Measurements from ENCODE around the gene FOXM1.

The FOXM1 gene

DNA sequence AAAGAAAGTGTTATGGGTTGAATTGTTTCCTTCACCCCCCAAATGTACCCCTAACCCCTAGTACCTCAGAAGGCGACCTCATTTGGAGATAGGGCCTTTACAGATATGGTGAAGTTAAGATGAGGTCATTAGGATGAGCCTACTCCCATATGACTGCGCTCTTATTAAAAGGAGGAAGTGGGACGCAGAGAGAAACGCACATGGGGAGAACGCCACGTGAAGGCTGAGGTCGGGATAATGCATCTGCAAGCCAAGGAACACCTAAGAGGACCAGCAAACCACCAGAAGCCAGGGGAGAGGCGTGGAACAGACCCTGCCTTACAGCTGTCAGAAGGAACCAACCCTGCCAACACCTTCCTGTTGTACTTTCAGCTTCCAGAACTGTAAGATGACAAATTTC, 40.4 kb downstream of the FOXM1 start:
- no peak for DNase-seq (ENCODE audit: low spot score)

DNA sequence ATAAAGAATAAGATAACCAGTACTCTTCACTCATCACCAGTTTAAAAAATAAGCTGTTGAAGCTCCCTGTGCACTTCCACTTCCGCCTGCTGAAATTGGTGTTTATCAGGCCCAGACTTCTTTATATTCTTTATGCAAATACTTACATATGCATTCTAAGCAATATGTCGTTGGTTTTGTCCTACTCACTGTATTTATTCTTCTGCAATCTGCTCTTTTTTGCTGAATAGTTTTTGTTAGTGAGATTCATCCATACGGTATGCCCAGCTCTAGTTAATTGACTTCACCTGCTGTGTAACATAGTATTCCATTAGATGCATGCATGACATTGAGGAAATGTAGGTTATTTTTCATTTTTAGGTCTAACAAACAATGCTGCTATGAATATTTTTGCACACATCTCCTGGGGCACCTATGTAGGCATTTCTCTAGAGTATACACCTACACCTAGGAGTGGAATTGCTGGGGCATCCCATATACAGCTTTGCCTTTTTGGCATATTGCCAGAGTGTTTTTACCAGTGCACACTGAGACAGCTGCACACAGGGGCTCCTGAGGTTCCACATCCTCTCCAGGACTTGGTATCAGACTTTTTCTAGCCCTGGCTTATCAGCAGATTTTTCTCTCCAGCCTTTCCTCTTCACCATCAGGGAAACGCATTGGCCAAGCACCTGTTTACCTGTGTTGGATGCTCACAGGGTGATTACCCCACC, 41.1 kb downstream of the FOXM1 start:
- DNase-seq (ENCODE audit: low spot score) = no peak

DNA sequence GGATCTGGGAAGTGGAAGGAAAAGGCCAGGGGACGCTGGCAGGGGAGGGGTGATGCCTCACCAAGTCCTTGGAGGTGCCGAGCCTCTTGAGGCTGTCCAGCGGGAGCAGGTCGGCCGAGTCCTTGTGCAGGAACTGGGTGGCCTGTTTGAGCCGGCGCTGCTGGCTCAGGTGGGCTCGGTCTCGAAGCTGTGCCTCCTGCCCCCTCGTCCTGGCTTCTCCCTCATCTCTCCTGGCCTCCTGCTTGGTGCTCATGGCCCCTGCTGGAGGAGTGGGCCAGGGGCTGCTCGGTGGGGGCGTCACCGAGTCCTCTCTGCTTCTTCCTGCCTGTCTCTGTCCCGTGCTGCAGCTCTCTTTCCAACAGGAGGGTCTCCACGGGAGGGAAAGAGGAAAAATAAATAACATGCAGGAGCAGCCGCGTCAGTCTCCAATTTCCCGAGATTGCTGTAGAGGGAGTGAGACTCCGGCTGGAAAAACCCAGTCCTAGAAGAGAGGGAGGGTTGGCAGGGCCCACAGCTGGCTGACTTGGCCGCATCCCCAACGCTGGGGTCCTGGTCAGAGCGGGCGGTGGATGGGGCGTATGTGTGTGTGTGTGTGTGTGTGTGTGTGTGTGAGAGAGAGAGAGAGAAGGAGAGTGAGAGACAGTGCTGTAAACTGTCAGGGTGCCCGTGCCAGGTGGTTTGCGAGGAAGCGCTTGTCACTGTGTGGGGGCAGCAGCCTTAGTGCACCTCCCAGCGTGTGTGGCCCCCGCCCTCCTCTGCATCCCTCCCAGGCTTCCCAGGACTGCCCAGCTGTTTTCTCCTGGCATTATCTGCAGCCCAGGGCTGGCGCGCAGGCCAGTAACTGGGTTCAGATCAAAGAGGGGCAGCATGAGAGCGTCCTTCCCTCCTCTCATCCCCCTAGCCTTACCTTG, 42.1 kb downstream of the FOXM1 start, which contains the start of gene NRIP2:
Gene NRIP2 (minus strand): TSS at position 455 of the 911 bp plus-strand sequence. CDS start 52 bp downstream, at position 403.
- DNase-seq (ENCODE audit: low spot score) = no peak

DNA sequence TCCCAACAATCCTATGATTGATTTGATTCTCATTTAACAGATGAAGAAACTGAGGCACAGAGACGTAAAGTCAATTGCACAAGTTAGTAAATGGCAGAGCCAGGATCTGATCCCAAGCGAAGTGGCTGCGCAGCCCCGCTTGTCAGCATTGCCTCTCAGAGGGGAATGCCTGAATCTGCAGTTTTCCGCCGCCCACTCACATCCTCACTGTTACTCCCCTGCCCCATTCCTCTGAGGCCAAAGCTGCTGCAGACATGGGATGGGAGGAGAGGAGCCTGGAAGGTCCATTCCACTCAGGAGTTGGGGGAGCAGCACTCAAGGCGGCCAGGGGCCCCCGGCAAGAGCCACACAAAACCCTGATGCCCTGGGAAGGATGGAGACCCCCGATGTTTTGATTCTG, 43.2 kb downstream of the FOXM1 start:
- no peak for DNase-seq (ENCODE audit: low spot score)

DNA sequence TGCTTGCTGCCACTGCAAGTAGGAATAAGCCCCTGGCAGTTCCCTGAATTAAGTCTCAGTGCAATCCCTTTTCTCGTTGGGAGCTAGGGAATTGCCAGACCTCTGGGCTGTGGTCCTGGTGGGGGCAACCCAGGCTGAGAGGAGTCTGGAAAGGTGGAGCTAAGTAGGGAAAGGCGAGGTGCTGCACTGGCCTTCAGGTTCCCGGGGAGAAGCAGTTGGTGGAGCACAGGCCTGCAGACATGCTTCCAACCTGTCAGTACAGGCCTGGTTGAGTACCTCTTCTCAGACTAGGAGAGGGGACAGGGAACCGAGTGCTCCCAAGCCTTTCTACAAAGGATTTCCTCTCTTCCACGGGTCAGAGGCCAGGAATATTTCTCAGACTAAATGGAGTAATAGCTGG, 43.6 kb downstream of the FOXM1 start:
- no peak for DNase-seq (ENCODE audit: low spot score)

DNA sequence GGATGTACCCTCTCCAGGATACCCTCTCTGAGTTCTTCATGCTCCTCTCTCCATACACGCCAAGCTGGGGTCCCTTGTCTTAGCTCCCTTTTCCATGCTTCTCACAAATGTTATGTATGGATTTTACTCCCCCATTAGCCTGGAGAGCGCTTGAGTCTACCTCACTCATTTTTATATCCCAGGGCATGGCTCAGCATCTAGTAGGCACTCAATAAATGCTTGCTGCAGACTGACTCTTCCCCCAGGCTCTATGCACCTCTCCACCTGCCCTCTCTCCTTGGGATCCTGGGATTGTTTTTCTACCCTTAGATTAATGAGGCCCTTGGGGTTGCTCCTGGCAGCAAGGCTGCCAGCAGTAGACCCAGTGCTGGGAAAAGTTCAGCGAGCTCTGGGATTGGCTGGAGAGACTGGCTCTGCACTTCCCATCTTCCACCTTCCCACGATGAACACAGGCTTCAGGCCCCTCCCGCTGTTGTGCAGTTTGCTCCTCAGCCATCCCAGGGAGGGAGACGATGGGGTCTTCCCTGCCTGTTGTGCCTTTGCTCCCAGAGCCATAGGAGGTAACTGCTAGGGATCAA, 44.3 kb downstream of the FOXM1 start:
- no peak for DNase-seq (ENCODE audit: low spot score)

DNA sequence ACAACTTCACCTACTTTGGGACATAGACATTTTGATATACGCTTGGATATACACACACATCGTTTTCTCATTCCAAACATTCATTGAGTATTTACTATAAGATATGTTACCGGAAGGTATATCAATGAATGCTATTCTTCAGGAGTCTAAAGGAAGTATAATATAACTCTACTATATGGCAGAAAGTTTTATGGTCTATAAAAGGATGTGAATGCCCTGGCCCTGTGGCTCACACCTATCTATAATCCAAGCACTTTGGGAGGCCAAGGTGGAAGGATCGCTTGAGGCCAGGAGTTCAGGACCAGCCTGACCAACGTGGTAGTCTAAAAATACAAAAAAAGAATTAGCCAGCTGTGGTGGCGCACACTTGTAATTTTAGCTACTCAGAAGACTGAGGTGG, 47.7 kb downstream of the FOXM1 start:
- DNase-seq (ENCODE audit: low spot score) = no peak

DNA sequence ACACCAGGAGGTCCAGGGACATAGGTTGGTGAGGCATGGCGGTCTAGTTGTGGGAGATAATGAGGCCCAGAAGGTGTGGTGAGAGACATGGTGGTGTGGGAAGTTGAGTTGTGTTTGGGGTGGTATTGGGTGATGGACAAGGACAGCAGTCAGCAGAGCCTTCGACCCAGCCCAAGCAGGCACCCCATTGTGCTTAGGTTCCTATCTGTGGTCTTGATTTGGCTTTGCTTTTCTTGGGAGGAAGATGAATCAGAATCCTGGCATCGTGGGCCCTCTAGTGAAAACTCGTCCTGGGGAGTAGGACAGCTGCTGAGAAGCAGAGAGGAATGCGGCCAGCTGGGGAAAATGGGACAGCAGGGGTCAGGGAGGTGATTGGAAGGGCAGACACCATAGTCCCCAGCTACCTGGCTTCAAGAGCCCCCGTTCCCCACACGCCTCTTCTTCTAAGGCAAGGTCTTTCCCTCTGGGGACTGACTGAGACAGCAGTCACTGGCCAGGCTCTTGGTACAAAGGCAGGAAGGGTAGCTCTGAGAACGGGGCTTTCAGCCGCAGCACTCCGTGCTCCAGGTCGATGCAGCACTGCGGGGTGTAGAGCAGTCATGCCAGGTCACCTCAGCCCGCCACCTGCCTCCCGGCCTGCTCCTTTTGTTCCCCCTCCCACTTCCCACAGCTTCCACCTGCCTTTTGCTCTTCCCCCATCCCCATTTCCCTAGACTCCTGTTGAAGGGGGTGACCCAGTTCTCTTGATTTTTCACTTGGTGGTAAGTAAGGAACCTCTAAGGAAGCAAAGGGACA, 50.1 kb downstream of the FOXM1 start:
- DNase-seq (ENCODE audit: low spot score) = no peak

DNA sequence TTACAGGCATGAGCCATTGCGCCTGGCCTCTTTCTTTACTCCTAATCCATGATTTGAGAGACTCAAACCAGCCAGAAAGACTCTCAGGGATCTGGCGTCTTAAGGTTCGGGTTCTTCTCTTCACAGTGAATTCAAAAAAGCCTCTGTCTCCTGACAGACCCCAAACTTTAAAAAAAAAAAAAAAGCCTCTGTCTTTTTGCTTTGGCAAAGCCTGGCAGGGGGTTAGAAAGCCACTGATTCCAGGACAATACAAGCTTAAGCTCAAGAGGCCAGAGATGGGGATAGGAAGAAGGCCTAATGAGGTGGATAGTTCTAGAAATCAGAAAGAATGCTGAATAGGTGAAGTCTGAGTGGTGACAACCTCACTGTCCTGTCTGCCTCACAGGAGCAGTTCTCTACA, 50.9 kb downstream of the FOXM1 start:
- DNase-seq (ENCODE audit: low spot score) = no peak

DNA sequence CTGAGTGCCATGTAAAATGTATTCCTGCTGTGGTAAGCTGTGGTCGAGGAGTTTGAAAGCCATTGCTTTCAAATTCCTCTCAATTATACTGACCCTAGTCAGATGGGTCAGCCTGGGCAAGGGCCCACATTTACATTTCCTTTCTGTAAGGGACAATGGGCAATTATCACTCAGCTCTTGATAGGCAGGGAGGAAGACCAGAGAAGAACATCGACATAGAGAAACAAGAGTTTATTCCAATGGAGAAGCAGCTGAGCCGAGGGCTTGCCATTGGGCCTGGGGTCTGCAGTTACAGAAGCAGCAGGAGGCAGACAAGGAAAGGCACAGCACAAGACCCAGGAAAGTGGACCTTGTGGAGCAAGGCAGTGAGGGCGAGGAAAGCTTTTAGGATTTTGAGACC, 51.8 kb downstream of the FOXM1 start:
- DNase-seq (ENCODE audit: low spot score) = no peak

DNA sequence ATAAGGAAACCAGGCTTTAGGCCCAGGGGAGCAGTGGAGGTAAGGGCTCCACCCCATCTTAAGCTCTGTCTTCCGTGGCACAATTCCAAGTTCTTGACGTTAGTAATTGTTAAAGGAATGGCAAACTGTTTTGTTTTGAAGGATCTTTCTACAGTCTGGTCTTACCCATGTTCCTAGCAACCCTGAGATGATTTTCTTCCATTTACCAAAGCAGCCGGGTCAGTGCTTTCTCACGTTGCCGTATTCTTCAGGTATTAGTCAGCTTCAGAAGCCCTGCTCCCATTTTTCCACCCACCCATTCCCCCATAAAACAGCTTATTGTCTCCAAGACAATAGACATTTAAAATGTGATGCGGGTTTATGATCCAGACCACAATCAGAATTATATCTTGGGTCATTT, 52.4 kb downstream of the FOXM1 start:
- DNase-seq (ENCODE audit: low spot score) = no peak

DNA sequence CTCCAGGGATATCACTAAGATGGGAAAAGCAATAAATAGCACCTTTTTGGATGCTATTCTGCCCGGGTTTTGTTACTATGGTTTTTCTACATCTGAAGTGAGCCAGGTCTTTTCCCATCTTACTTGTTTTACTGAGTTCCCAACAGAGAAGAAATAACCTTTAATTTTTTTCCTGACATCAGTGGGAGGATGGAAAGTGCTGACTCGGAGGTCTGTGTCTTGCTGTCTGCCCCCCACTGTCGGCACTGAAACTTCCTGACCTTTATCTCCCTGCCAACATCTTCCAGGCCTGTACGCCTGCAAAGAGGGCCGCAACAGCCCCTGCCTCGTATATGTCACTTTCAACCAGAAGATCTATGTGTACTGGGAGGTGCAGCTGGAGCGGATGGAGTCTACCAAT, 53.5 kb downstream of the FOXM1 start:
- DNase-seq (ENCODE audit: low spot score) = no peak

DNA sequence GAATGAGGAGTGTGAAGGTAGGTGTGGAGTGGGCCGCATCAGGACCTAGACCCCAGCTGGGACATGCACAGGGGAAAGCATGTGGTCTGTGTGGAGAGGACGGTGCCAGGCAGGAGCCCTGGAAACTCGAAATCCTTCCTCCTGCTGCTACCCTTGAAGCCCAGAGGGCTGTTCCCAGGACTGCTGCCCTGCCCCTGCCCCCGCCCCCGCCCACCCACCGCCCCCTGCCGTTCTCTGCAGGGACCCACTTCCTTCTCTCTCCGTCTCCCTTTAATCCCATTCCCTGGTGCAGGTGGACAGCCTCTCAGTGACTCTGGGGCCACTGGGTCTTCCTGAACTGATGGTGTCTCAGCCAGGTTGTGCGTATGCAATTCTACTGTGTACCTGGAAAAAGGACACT, 56.5 kb downstream of the FOXM1 start:
- DNase-seq (ENCODE audit: low spot score) = no peak

DNA sequence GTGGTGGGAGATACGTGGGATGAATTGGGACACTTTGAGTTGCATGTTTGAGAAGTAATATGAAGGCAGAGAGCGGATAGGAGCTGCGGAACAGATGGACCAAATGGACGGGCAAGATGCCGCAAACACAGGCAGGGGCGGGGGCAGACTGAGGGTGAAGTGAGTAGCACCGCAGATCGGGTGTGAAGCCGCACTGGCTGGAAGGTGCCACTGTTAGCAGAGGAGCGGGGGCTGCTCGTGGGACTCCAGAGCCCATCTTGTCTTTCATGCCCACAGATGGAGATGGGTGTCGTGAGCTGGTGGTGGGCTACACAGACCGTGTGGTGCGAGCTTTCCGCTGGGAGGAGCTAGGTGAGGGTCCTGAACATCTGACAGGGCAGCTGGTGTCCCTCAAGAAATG, 57.2 kb downstream of the FOXM1 start:
- DNase-seq (ENCODE audit: low spot score) = no peak

DNA sequence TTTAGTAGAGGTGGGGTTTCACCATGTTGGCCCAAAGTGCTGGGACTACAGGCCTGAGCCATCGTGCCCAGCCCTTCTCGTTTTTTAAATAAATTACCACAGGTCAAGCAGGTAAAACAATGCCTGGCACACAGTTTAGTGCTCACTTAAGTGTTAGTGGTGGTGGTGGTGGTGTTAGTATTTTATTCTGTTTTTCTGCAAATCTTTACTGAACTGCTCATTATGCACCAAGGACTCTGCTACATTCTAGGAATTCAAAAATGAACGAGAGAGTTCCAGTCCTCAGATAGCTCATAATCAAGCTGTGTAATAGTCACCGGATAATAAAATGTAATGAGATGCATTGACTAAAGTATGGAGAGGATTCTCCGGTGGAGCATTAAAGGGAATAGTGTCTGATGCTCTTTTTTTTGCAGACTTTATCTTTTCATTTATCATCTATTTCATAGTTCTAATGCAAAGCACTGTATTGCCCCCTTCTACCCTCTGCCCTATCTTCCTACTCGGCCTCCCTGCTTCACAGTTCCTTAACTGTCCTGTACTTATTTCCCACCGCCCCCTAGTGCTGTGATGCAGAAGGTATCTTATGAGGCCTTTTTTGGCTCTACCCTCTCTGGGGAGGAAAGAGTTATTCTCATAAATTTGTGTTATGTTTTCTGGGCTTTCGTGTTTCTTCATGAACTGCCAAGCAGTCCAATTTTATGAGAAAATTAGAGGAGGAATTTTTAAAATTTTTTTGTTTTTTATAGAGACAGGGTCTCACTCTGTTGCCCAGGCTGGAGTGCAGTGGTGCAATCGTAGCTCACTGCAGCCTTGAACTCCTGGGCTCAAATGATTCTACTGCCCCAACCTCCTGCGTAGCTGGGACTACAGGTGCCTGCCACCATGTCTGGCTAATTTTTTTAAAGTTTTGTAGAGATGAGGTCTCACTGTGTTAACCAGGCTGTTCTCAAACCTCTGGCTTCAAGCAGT, 63.5 kb downstream of the FOXM1 start:
- DNase-seq (ENCODE audit: low spot score) = peak; percentile 75

DNA sequence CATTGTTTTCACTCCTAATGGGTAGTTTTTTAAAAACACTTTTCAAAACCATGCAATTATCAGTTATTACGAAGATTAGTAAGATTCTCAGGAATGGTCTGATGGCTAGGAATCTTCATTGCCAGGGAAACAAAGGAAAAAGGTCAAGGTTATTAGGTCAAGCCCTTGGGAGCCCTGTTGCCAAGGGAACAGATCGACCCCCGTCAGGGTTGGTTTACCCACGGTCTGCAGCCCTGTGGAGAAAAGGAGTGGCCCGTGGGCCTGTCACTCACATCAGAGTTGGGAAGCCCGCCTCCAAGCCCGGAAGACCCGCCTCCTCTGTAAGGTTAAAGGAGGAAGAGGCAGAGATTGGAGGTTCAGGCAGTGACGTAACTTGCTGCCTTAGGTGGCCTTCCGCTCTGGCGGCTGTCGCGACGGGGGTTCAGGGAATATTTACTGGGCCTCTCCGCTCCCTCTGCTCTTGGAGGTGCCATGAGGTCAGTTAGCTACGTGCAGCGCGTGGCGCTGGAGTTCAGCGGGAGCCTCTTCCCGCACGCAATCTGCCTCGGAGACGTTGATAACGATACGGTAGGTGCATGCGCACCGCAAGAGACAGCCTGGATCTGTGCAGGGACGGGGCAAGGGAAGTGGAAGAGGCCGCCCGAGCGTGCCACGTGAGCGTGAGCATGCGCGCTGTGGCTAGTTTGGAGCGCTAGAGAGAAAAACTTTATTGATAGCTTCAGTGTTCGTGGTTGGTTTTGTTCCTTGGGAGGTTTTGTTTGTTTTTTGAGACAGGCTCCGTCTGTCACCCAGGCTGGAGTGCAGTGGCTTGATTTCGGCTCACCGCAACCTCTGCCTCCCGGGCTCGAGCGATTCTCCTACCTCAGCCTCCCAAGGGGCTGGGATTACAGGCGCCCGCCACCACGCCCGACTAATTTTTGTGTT, 64.4 kb downstream of the FOXM1 start, which contains the start of gene ITFG2:
Gene ITFG2 (plus strand): TSS at position 379 of the 924 bp plus-strand sequence. CDS start 93 bp downstream, at position 472.
- peak; percentile 98 for DNase-seq (ENCODE audit: low spot score)

DNA sequence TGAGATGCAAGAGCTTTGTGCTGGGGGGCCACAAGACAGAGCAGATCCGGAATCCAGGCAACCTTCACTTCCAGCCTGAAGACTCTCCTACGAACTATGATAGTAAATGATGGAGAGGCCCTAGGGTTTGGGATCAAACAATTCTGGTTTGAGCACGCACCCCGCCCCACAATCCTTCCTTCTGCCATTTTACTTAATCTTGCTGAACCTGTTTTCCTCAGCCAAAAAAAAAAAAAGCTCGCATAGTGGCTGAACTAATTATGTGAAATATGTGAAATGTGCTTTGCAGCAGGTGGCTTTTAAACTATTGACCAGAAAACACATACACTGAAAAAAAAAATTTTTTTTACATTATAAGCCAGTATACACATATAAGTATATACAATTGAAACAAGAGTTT, 65.2 kb downstream of the FOXM1 start:
- no peak for DNase-seq (ENCODE audit: low spot score)

Data from kidney capillary endothelial cell (primary cell).